GM19043 (cell line): ENCODE data around the gene MICU1.
"Not testable (repeated sequence)": the region's sequence is repeated elsewhere in the genome, so short reads cannot be mapped to it uniquely, and the experiment has no call there.

Experiments used
- ATAC-seq: cut with Tn5 transposase; IDR thresholded peaks from one replicate; pipeline ENCODE4 v1.9.1; 2021; ENCODE audit warnings: low read depth; ENCODE audit not compliant: unreplicated experiment

The MICU1 gene

DNA sequence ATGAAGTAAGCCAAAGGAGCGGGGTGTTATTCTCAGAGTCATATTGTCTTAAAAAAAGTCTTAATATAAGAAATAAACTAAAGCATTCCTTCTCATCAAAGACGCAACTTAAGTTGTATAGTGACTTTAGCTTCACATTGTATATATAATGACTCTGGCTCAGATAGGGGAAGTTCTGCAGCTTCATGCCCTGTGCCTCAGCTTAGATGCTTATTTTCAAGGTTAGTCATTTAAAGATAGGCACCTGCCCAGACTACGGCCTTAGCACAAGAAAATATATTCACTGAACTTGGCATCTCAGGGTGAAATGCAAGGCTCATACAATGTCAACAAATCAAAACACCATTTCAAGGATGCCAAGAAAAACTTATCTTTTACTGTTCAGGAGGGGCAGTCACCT lies 218.4 kb downstream of the MICU1 start:
- no peak for ATAC-seq

DNA sequence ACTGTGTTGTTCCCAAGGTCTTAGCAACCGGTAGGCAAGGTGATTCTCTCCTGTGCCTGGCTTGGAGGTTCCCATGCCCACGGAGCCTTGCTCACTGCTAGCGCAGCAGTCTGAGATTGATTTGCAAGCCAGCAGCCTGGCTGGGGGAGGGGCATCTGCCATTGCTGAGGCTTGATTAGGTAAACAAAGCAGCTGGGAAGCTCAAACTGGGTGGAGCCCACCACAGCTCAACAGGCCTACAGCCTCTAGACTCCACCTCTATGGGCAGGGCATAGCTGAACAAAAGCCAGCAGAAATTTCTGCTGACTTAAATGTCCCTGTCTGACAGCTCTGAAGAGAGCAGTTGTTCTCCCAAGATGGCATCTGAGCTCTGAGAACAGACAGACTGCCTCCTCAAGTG lies 230.3 kb downstream of the MICU1 start:
- ATAC-seq, result not testable (repeated sequence)

DNA sequence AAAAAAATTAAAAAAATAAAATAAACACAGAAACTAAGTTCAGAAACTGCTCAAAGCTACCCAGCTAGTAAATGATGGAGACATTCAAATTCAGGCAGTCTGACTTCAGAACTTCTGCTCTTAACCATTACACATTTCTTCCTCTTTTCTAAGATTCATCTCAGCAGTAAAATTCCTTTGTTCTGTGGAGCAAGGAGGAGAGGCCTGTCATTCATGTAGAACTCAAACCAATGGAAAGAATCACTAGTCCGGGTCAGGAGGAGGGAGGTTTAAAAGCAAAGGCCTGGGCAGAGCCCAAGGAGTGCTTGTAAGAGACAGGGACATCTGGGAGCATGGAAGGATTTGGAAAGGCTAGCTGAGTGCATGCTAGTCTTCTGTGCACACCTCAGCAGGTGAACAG lies 233.3 kb downstream of the MICU1 start:
- ATAC-seq, result no peak

DNA sequence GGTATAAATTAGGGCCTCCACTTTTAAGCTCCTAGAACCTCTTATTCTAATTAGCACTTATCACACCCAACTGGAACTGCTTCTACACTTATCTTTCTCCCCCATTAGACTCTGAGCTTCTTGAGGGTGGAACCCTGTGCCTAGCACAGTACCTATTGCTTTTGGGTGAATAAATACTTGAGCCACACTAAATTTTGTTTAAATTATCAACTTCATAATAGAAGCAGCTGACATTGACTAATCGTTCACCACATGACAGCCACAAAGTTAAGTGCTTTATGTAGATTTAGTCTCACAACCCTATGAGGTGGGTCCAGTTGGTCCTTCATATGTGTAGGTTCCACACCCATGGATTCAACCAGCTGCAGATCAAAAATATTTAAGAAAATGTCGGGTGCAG lies 235.1 kb downstream of the MICU1 start:
- no peak for ATAC-seq

DNA sequence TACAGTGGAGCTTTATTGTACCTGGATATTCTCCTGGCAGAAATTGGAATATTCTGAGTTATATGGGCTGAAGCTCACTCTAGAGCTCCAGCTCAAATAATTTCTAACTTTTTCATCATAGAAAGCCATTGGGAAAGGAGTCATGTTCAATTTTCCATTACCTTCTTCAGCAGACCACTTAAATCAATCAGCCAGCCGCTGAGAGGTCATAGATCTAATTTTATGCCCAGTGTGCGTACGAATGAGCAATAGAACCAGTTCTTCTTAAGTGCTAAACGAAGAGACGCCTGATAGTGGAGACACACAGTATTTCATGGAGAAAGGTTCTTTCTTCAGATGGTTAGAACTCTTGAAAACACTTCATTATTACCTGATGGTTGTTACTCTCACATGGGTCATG lies 236.2 kb downstream of the MICU1 start:
- ATAC-seq, result no peak

DNA sequence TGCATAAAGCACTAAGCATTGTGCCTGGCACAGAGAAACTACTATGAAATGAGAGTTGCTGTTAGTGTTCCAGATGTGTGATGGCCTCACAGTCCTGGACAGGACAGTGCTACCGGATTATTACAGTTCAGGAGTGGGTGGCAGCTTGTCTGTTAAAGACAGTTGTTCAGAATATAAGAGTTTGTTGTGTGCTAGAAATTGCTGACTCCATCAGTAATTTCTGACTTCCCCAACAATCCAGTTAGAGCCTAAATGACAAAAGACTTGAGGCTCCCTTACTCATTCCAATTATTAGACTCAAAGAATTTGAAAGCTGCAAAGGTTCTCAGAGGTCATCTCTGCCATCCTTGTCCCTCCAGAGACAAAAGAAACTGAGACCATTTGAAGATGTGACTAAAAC lies 236.9 kb downstream of the MICU1 start:
- ATAC-seq, result no peak

DNA sequence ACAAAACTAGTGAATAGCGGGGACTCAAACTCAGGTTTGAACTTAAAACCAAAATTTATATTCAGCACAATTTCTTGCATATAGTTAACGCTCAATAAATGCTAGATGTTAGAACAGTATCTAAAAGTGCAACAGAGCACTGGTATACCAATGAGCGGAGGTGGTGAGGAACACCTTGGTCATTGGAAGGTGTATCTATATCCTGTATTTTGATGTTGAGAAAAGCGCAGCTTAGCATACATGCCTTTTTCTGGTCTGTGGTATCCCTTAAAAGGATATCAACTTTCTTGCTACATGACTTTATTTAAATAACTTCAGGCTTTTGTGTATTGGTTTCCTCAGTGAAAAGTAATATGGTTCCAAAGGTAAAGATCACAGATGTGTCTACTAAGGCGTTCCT lies 237.8 kb downstream of the MICU1 start:
- no peak for ATAC-seq

DNA sequence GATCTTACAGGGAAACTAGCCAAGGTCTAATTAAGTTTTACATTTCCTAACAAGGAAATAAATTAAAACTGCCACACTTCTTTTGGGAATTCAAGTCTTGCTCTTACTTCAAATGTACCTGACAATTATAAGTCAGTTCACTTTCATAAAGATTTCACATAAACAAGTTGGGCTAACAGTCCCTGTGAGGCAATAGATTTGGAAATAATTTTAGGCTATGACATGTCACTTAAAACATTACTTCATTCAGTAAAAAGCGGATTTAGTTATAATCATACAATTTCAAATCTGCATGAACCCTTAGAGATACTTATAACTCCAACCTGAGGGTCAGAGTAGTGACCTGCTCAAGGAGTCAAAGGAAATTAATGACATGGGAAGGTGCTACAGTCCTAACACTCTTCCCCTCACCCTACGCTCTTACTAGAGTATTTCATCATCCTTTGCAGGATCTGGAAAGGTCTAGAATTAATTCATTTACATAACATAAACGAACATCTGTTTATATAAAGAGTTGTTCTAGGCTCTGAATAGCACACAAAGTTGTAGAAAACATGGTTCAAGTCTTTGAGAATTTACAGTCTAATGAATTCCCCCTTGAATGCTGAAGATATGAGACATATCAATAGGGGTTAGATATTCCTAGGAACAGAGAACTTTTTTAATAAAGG lies 238.8 kb downstream of the MICU1 start:
- no peak for ATAC-seq

DNA sequence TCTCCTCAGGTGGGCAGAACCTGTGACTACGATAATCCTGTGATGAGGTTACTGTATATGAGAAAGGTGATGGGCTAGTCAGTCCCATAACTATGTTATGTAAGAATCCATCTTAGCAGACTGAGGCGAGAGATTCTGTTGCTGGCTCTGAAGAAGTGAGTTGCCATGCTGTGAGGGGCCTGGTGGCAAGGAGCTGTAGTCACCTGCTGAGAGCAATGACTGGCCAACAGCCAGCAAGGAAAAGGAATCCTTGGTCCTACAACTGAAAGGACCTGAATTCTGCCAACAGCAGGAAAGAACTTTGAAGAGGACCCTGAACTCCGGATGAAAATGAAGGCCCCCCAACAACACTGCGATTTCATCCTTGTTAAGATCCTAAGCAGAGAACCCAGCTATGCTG lies 240.2 kb downstream of the MICU1 start:
- no peak for ATAC-seq

DNA sequence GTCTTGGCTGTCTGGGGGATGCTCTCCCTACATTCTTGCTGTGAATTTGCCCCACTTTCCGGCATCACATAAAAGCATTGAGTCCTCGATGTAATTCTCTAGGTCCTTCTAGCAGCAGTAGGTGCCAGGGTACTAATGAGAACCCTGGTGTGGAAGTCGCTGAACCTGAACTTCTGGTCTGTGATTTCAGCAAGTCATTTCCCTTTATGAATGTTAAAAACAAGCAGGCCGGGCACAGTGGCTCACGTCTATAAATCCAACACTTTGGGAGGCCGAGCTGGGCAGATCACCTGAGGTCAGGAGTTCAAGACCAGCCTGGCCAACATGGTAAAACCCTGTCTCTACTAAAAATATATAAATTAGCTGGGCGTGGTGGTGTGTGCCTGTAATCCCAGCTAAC lies 240.9 kb downstream of the MICU1 start:
- ATAC-seq, result not testable (repeated sequence)

DNA sequence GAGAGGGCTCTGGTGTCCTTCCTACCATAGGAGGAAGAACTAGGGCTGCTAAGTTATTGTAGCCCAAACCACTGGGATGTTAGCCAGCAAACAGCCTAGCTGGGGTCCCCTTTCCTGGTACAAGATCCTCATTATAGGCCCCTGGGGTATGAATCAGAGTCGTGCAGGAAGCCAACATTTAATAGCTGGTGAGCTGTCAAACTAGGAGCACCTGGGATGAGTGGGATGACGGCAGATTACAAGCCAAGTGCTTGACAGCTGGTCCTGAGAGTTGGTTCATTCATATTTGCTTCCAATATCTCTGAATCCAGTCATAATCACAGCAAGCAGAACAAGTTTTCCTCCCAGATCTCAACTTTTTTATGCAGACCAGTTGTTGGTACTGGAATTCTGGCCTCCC lies 246.1 kb downstream of the MICU1 start:
- ATAC-seq, result no peak

DNA sequence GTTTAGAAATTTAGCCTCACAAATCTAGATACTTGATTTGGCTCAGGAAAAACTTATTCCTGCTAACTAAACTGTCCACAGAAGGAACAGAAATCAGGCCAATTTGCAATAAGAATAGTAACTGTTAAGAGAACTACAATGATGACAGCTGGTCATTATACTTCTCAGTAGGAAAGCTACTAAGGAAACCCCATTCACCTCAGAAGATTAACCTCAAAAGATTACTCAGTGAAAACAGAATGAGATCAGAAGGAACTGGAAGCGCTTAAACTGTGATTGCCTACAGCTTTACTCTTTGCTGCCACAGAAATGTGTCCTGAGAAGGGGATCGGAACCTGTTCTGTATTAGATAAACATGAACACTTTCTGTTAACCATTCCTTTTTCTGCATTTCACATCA lies 246.8 kb downstream of the MICU1 start:
- no peak for ATAC-seq

DNA sequence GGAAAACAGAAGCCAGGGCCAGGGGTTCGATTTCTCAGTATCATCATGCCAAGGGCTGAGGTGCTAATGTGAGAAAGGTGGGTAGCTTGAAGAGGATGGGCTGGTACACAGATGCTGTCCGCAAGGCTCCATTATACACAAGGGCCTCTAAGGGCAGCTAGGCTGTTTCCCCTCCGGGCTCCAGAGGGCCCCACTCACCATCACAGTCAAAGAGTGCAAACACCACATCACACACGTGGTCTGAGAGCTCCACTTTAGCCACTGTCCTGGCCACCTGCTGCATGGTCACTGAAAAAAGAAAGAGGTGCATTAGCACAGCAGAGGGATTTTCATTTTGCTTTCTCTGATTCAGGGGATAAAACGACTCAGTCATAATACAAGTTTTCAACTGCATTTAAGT lies 250.3 kb downstream of the MICU1 start:
- no peak for ATAC-seq

DNA sequence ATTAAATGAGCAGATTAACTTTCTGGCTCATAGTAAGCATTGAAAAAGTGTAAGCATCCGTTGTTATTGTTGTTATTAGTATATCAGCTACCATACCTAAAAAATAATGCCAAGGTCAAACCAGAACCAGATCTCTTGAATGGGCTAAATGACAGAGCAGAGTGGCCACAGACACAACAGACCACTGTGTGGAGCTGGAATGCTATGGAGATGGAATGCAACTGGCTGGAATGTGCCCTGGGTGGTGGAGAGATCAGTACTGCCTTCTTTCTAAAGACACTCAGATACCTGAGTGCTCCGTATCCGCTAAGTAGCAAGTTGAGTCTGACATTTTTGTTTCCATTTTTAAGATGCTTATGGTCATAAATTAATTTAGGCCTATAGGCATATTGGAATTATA lies 250.7 kb downstream of the MICU1 start:
- ATAC-seq, result no peak

DNA sequence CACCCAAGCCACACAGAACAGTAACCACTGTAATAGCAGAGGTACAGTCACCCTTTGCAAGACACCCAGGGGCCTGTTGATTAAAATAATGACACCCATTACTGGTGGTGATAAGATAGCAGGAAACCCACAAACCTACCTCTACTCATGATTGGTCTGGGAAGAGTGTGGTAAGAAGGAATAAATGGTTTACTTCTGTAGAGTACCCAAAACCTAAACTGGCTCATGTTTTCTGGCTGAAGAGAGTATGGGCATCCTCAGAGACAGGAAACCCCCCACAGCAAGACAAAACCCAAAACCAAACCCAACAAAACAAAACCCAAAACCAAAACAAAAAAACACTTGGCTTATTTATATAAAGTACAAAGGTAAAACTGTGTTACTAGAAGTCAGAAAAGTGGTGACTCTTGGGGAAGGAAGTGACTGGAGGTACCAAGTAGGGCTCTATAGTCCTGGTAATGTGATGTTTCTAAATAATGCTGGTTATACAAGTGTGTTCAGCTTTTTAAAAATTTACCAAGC lies 255.6 kb downstream of the MICU1 start:
- ATAC-seq, result no peak

DNA sequence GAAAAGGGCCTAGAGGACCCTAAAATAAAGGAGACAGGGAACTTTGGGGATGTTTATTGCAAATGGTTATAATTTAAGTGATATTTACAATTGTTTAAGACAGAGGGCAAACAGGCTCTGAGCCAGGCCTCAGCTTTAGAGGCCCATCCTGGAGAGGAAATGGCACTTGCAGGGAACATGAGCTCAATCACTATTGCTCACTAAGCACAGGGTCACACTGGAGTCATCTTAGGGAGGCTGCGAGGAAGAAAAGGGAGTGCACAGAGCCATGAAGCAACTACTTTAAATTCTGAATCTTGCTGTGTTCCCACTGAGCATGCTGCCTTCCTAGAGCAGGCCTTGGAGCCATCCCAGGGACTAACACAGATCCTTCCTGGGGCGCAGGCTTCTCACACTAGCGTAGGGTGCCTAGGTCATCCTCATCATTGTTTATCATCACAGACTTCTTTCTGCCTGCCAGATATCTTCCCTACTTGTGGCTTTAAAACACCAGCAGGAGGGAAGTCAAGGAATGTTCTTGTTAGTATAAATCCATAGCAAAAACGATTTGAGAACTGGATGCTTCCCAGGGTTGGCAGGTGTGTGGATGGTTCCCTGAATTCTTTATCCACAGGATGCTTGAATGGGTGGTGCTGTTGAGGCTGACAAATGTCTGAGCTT lies 258.4 kb downstream of the MICU1 start:
- no peak for ATAC-seq

DNA sequence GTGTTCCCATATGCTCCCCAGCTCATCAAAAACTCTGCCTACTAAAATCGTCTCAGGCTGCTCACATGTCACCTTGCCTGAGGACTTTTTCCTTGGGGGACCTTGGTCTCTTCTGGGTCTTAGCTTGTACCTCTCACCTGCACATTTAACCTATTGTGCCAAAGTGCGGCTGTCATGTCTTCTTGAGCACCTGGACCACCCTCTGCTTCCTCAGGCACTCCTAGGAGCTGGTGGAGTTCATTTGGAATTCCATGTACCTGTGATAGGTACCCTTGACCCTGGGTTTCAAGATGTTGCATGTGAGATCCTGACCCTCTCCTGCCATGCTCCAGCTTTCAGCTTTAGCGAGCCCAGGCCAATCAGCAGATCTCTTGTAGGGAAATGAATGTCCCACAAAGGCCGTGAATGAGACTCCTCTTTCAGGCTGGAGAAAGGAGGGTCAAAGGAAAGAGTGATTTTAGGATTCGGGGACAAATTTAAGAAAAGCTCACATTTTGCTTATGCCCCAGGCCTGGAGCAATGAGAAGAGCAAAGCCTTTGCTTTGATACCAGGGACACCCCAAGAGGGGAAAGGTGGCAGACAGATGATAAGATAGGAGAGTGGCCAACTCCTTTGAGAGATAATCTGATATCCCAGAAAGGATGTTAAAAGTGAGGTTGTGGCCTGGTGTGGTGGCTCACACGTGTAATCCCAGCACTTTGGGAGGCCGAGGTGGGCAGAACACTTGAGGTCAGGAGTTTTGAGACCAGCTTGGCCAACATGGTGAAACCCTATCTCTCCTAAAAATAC lies 260.6 kb downstream of the MICU1 start:
- no peak for ATAC-seq

DNA sequence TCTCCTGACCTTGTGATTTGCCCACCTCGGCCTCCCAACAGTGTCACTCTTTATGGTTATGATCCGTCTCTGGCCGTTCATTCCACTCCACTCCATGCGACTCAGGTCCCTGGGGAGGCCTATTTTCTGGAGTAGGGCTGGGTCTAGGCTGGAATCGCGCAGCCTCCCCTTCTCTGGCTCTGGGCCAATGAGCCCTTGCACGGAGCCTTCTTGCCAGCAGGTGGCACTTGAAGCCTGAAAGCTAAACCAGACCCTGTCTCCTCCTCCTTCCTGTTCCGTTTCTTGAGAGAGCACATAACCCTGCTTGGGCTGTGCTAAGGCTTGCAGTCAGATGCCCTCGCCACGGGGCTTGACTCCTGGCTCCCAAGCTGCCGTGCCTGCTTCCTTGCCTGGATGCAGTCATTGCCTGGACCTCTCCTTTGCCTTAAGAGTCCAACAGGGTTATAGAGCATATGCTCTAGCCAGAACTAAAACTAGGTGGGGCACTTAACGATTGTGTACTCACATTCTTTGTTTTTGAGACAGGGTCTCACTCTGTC lies 261.6 kb downstream of the MICU1 start:
- peak; percentile 93 for ATAC-seq

DNA sequence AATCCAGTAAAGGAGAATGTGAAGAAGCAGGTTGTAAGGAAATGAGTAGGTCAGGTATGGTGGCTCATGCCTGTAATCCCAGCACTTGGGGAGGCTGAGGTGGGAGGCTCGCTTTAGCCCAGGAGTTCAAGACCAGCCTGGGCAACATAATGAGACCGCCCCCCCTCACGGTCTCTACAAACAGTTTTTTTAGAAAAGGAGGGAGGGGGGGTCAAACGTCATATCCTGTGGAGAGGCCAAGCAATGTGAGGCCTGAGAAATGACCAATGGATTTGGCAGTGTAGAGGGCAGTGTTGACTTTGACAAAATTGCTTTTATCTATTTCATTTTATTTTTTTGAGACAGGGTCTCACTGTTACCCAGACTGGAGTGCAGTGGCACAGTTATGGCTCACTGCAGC lies 268.9 kb downstream of the MICU1 start:
- no peak for ATAC-seq

DNA sequence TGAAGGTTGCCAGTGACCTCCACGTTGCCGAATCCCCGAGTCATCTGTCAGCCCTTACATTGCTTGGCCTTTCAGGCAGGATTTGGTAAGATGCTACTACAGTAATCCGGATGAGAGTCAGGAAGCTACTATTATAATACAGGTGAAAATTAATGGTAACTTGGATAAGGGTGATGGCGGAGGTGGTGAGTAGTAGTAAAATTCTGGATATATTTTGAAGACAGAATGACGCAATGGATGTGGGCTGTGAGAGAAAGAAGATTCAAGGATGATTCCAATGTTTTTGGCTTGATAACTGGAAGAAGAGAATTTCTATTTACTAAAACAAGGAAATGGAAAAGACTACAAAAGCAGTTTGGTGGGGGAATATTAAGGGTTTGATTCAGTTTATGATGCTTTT lies 269.8 kb downstream of the MICU1 start:
- ATAC-seq, result no peak

DNA sequence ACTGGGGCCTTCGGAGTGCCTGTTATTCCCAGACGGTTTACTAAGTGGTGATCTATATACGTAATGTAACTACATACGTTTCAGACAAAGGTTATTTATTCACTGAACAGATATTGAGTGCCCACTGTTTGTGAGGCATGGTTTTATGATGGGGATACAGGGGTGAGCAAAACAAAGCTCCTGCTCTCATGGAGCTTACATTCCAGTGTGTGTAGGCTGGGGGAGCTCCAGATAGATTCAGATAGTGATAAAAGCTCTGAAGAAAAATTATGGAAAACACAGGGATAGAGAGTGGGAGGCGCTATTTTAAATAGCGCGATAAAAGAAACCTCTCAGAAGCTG lies 270.7 kb downstream of the MICU1 start:
- peak; percentile 18 for ATAC-seq
